H1 (cell line): Measurements from ENCODE around the gene MBTPS1. TPM values are rescaled to one million over a fixed set of nuclear protein-coding genes. Genes with fewer than 3 reads are reported as not detected.

Experiments
- CTCF ChIA-PET: fragments of 300-600 bp; sonication (Branson Sonifier 250); formaldehyde crosslinking; loops from one replicate; lab custom pipeline; 2021; ENCODE audit not compliant: partially characterized antibody; lab: Charles Lee
- POLR2A ChIA-PET: fragments of 300-600 bp; sonication (Branson Sonifier 250); formaldehyde crosslinking; loops from one replicate; lab custom pipeline; 2021; ENCODE audit warnings: inconsistent platforms; ENCODE audit not compliant: partially characterized antibody; lab: Charles Lee
- DNase-seq, 2 experiments: peaks; one replicate each; pipeline versions ENCODE4 v3.0.0 to v3.0.0-alpha.2; 2010 to 2022; ENCODE audit warnings: low spot score in 2 of 2, low read depth in 1 of 2, mixed read lengths in 1 of 2
- FAIRE-seq: peaks from 2 replicates; lab custom pipeline; 2011; peaks lifted over from hg19 to GRCh38; lab: Jason Lieb, UNC
- H2AFZ ChIP-seq: 2 replicates; pipeline ENCODE4 v1.8.1; 2012; ENCODE audit warnings: low read length, inconsistent platforms
- H2AK5ac ChIP-seq: 2 replicates; pipeline ENCODE4 v1.6.1; 2013; ENCODE audit warnings: low read depth, low read length
- H2BK120ac ChIP-seq: replicated peaks from 2 replicates; pipeline ENCODE3; 2013; ENCODE audit warnings: low read depth, low read length, inconsistent platforms
- H2BK12ac ChIP-seq: 2 replicates; pipeline ENCODE4 v1.6.1; 2013; ENCODE audit warnings: low read depth, low read length
- H2BK15ac ChIP-seq: 2 replicates; pipeline ENCODE4 v1.6.1; 2013; ENCODE audit warnings: low read length
- H2BK20ac ChIP-seq: 2 replicates; pipeline ENCODE4 v1.6.1; 2013; ENCODE audit warnings: low read length
- H2BK5ac ChIP-seq: 2 replicates; pipeline ENCODE4 v1.6.1; 2013; ENCODE audit warnings: low read depth, low read length
- H3K14ac ChIP-seq: 2 replicates; pipeline ENCODE4 v1.6.1; 2013; ENCODE audit warnings: inconsistent platforms; ENCODE audit not compliant: insufficient read length
- H3K18ac ChIP-seq: 2 replicates; pipeline ENCODE4 v1.6.1; 2013; ENCODE audit warnings: low read length; ENCODE audit errors: extremely low read depth
- H3K23ac ChIP-seq: 2 replicates; pipeline ENCODE4 v1.6.1; 2013; ENCODE audit warnings: inconsistent platforms; ENCODE audit not compliant: insufficient read length
- H3K23me2 ChIP-seq: 2 replicates; pipeline ENCODE4 v1.6.1; 2013; ENCODE audit warnings: low read depth, low read length
- H3K27ac ChIP-seq: 2 replicates; pipeline ENCODE4 v1.6.1; 2011; ENCODE audit warnings: low read depth, low read length, inconsistent platforms
- H3K27me3 ChIP-seq, 4 experiments: replicated peaks in 1 of 4; 1 replicate in 1 of 4; 2 replicates in 3 of 4; pipeline versions ENCODE4 v1.6.1 to v1.8.1; 2011 to 2013; ENCODE audit warnings: low read length in 3 of 4, mild to moderate bottlenecking in 3 of 4, inconsistent platforms in 2 of 4, mixed read lengths in 2 of 4, moderate library complexity in 1 of 4; ENCODE audit not compliant: control insufficient read depth in 3 of 4, insufficient read depth in 3 of 4; ENCODE audit errors: extremely low read depth in 1 of 4
- H3K36me3 ChIP-seq, 4 experiments: 2 replicates each; pipeline versions ENCODE4 v1.6.1 to v1.8.1; 2011 to 2013; ENCODE audit warnings: mild to moderate bottlenecking in 4 of 4, low read length in 3 of 4, moderate library complexity in 2 of 4, control low read depth in 1 of 4, inconsistent platforms in 1 of 4; ENCODE audit not compliant: insufficient read depth in 4 of 4, control insufficient read depth in 2 of 4
- H3K4ac ChIP-seq: replicated peaks from 2 replicates; pipeline ENCODE3; 2013; ENCODE audit warnings: low read length, low read depth, mixed read lengths, inconsistent platforms; ENCODE audit not compliant: insufficient read length
- H3K4me1 ChIP-seq, 4 experiments: replicated peaks in 1 of 4; 1 replicate in 1 of 4; 2 replicates in 3 of 4; pipeline versions ENCODE4 v1.6.1 to v1.8.1; 2011 to 2013; ENCODE audit warnings: low read length in 3 of 4, inconsistent platforms in 2 of 4, mixed read lengths in 1 of 4; ENCODE audit not compliant: insufficient read depth in 4 of 4, control insufficient read depth in 3 of 4
- H3K4me2 ChIP-seq, 2 experiments: 2 replicates each; pipeline versions ENCODE4 v1.6.1 to v1.8.1; 2011 to 2013; ENCODE audit warnings: low read depth in 2 of 2, low read length in 2 of 2, control low read depth in 1 of 2, inconsistent platforms in 1 of 2, mild to moderate bottlenecking in 1 of 2; ENCODE audit not compliant: insufficient read depth in 1 of 2
- H3K4me3 ChIP-seq, 4 experiments: fragments of 200-600, 300-600 bp in 1 of 4; sonication (generic), shearing (Covaris generic), sonication (Bioruptor Twin) in 1 of 4; 2 replicates each; pipeline versions ENCODE4 v1.5.1 to v1.8.1; 2011 to 2016; ENCODE audit warnings: low read length in 4 of 4, low read depth in 3 of 4, control low read depth in 2 of 4, inconsistent platforms in 2 of 4, mild to moderate bottlenecking in 2 of 4, mixed read lengths in 1 of 4, moderate library complexity in 1 of 4; ENCODE audit not compliant: insufficient read depth in 2 of 4; ENCODE audit errors: extremely low read depth in 1 of 4
- H3K56ac ChIP-seq: replicated peaks from 2 replicates; pipeline ENCODE3; 2013; ENCODE audit warnings: low read depth, mild to moderate bottlenecking, mixed read lengths, low read length, inconsistent platforms; ENCODE audit not compliant: insufficient read length
- H3K79me1 ChIP-seq: 2 replicates; pipeline ENCODE4 v1.6.1; 2013; ENCODE audit warnings: low read depth, low read length, control low read depth
- H3K79me2 ChIP-seq, 2 experiments: 2 replicates each; pipeline versions ENCODE4 v1.6.1 to v1.8.1; 2012 to 2013; ENCODE audit warnings: low read length in 2 of 2, mild to moderate bottlenecking in 2 of 2, inconsistent platforms in 1 of 2; ENCODE audit not compliant: insufficient read depth in 2 of 2, control insufficient read depth in 1 of 2
- H3K9ac ChIP-seq, 4 experiments: replicated peaks in 1 of 4; 1 replicate in 1 of 4; 2 replicates in 3 of 4; pipeline versions ENCODE4 v1.6.1 to v1.8.1; 2011 to 2013; ENCODE audit warnings: low read depth in 3 of 4, low read length in 3 of 4, control low read depth in 2 of 4, mild to moderate bottlenecking in 2 of 4, moderate library complexity in 2 of 4, inconsistent platforms in 1 of 4; ENCODE audit errors: extremely low read depth in 1 of 4
- H3K9me3 ChIP-seq, 2 experiments: 2 replicates each; pipeline versions ENCODE4 v1.6.1 to v1.8.1; 2012 to 2013; ENCODE audit warnings: mild to moderate bottlenecking in 2 of 2, moderate library complexity in 2 of 2, control low read depth in 1 of 2, inconsistent platforms in 1 of 2, low read depth in 1 of 2, low read length in 1 of 2, mixed read lengths in 1 of 2; ENCODE audit not compliant: insufficient read depth in 2 of 2
- H4K20me1 ChIP-seq, 2 experiments: replicated peaks in 1 of 2; 2 replicates each; pipeline versions ENCODE3 to v1.8.1; 2011 to 2013; ENCODE audit warnings: inconsistent platforms in 2 of 2, low read length in 2 of 2, mild to moderate bottlenecking in 1 of 2; ENCODE audit not compliant: insufficient read depth in 2 of 2, control insufficient read depth in 1 of 2
- H4K5ac ChIP-seq: 2 replicates; pipeline ENCODE4 v1.6.1; 2013; ENCODE audit warnings: low read length, low read depth, mixed read lengths, inconsistent platforms; ENCODE audit not compliant: insufficient read length
- H4K8ac ChIP-seq: 2 replicates; pipeline ENCODE4 v1.8.0; 2013; ENCODE audit warnings: mild to moderate bottlenecking, moderate library complexity, low read length, inconsistent platforms; ENCODE audit not compliant: insufficient read depth; ENCODE audit errors: extremely low read depth
- H4K91ac ChIP-seq: replicated peaks from 2 replicates; pipeline ENCODE3; 2013; ENCODE audit warnings: low read length, mixed read lengths, inconsistent platforms; ENCODE audit not compliant: insufficient read length
- ASH2L ChIP-seq: fragments of 200-600, 300-600 bp; sonication (generic); IDR thresholded peaks from one replicate; pipeline ENCODE4 v1.7.1; 2017; ENCODE audit warnings: low read length
- ATF2 ChIP-seq: IDR thresholded peaks from 2 replicates; pipeline ENCODE4 v1.6.1; 2012; ENCODE audit warnings: low read length, inconsistent platforms
- CBX5 ChIP-seq: fragments of 300-800, 300-1000 bp; sonication (generic); IDR thresholded peaks from 2 replicates; pipeline ENCODE4 v1.7.1; 2016; ENCODE audit warnings: antibody characterized with exemption, low read length, low read depth
- CEBPB ChIP-seq: IDR thresholded peaks from 2 replicates; pipeline ENCODE4 v1.6.1; 2012; ENCODE audit warnings: low read depth, low read length
- GTF2F1 ChIP-seq: IDR thresholded peaks from 2 replicates; pipeline ENCODE4 v1.6.1; 2012; ENCODE audit warnings: low read depth, low read length, improper control_type of control experiment, borderline replicate concordance
- KDM4A ChIP-seq: IDR thresholded peaks from one replicate; pipeline ENCODE4 v1.7.1; 2012; ENCODE audit warnings: low read depth, mild to moderate bottlenecking, moderate library complexity, low read length, inconsistent platforms; ENCODE audit not compliant: severe bottlenecking
- KDM5A ChIP-seq: fragments of 200-600 bp; IDR thresholded peaks from 2 replicates; pipeline ENCODE4 v1.7.1; 2012; ENCODE audit warnings: mild to moderate bottlenecking, low read length, inconsistent platforms, mixed read lengths
- NRF1 ChIP-seq: IDR thresholded peaks from 2 replicates; pipeline ENCODE4 v1.6.1; 2011; ENCODE audit warnings: mild to moderate bottlenecking, low read depth, low read length, improper control_type of control experiment
- POLR2A ChIP-seq, 2 experiments: IDR thresholded peaks; 1 replicate in 1 of 2; 2 replicates in 1 of 2; pipeline ENCODE4 v1.6.1; 2011; ENCODE audit warnings: low read depth in 2 of 2, low read length in 2 of 2, mild to moderate bottlenecking in 2 of 2; ENCODE audit errors: control extremely low read depth in 1 of 2
- POLR2AphosphoS5 ChIP-seq: IDR thresholded peaks from 2 replicates; pipeline ENCODE4 v1.6.1; 2011; ENCODE audit warnings: low read depth, low read length
- RNF2 ChIP-seq: fragments of 200-900, 300-1000 bp; sonication (generic); IDR thresholded peaks from 2 replicates; pipeline ENCODE4 v1.7.1; 2016; ENCODE audit warnings: borderline replicate concordance, low read depth, mild to moderate bottlenecking, antibody characterized with exemption, low read length; ENCODE audit not compliant: poor library complexity, severe bottlenecking; ENCODE audit errors: missing control alignments
- SAP30 ChIP-seq: fragments of 300-600 bp; sonication (generic); IDR thresholded peaks from 2 replicates; pipeline ENCODE4 v1.7.1; 2012; ENCODE audit warnings: low read length, moderate library complexity, mild to moderate bottlenecking, inconsistent platforms; ENCODE audit not compliant: insufficient read depth, insufficient replicate concordance
- SP1 ChIP-seq: IDR thresholded peaks from 2 replicates; pipeline ENCODE4 v1.6.1; 2011; ENCODE audit warnings: low read depth, low read length
- WGBS, 2 experiments: shearing (Covaris generic) in 1 of 2; methylation state at CpG; one replicate each; pipeline versions ENCODE4 v1.1.6 to v1.1.7; 2013 to 2015; ENCODE audit warnings: low lambda C conversion rate in 2 of 2, mixed read lengths in 2 of 2, inconsistent platforms in 1 of 2, low coverage in 1 of 2, missing lambda C conversion rate in 1 of 2; ENCODE audit not compliant: insufficient replicate concordance in 2 of 2, insufficient coverage in 1 of 2, insufficient read length in 1 of 2; ENCODE audit errors: extremely low coverage in 1 of 2, missing lambda C conversion rate in 1 of 2; 5-methylcytosine and 5-hydroxymethylcytosine counted together
- polyA plus RNA-seq, 7 experiments: library from polyadenylated mRNA; depleted of rRNA in 3 of 7; stranded (reverse) in 5 of 7; unstranded in 2 of 7; fragments of >200 nt in 5 of 7; fragments of 200-250 nt in 2 of 7; gene quantifications; 1 replicate in 5 of 7; 2 replicates in 1 of 7; 4 replicates in 1 of 7; pipeline versions ENCODE4 v1.2.1 to v1.2.3, GENCODE V29; 2011 to 2013; ENCODE audit warnings: missing spikeins in 2 of 7, mixed read lengths in 2 of 7
- total RNA-seq: library from RNA; stranded (reverse); fragmentation: NEBNext Ultra II Directional; extraction: Animal tissue kit (Norgen Biotek cat#: 25700); gene quantifications from 2 replicates; pipeline ENCODE4 v1.2.1, GENCODE V29; 2021

The MBTPS1 gene
- total and polyA plus RNA-seq, 2 of the 8 experiments (the other 6 are each of a cell fraction or from before 2014, with no cell fraction given) = 30.6 to 53.3 TPM

DNA sequence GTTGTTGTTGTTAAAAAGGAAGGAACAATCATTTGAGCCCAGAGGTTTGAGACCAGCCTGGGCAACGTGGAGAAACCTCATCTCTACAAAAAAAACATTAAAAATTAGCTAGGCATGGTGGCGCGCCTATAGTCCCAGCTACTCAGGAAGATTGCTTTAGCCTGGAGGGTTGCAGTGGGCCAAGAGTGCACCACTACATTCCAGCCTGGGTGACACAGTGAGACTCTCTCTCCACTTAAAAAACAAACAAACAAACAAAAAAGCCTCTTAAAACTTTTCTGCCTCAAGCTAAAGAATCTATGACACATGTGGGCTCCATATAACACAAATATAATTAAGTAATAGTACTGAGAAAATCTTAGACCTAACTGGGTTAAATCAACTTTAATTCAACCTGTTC is 12.5 kb downstream of the MBTPS1 start:
- H3K23ac ChIP-seq = no peak overlapping the region
- H3K79me2 ChIP-seq = peaks cover 0 to 76% of the 10 kb centered on the region in 2 experiments; a peak in 2 of 4 replicates
- no peaks in the 10 kb centered on the region for H3K23me2 ChIP-seq
- no peak overlapping the region for H3K4me3 ChIP-seq
- H3K27me3 ChIP-seq = peaks cover 0 to 1% (median 0%) of the 10 kb centered on the region in 4 experiments; a peak in 1 of 7 replicates
- no peak overlapping the region for H2AFZ ChIP-seq
- no peak overlapping the region for H3K27ac ChIP-seq
- no peak overlapping the region for H4K8ac ChIP-seq
- peaks cover 10 to 17% of the 10 kb centered on the region in 2 experiments for H4K20me1 ChIP-seq
- H4K91ac ChIP-seq = no peak overlapping the region
- POLR2A ChIA-PET = interaction anchor here (1.8 kb wide), 1 partner anchor 12 kb away, joined by 6 read pairs; the partner anchor contains the start of gene MBTPS1
- no peak overlapping the region for H4K5ac ChIP-seq
- CTCF ChIA-PET = interaction anchor here (1.1 to 5.1 kb wide), 2 partner anchors 18 to 37 kb away, joined by 3 to 27 read pairs; no protein-coding TSS in a partner anchor
- WGBS, 2 experiments = 88% methylated on average over 3 of the region's 3 CpGs; no CpG with 5 or more reads in 1 of the 2 experiments
- H3K18ac ChIP-seq = no peak overlapping the region
- DNase-seq (no peak), FAIRE-seq (no peak)
- no peak overlapping the region for H3K4me2 ChIP-seq
- no peak overlapping the region for H2BK5ac ChIP-seq
- H2BK15ac ChIP-seq = no peak overlapping the region
- H2BK12ac ChIP-seq = no peak overlapping the region
- no peak overlapping the region for H3K14ac ChIP-seq
- no peak overlapping the region for H2BK20ac ChIP-seq
- no peak overlapping the region for H2BK120ac ChIP-seq
- H3K36me3 ChIP-seq = peaks cover 0 to 6% (median 2%) of the 10 kb centered on the region in 4 experiments; a peak in 2 of 8 replicates
- H3K9ac ChIP-seq = no peak overlapping the region
- no peak overlapping the region for H3K4ac ChIP-seq
- H3K56ac ChIP-seq = no peak overlapping the region
- H2AK5ac ChIP-seq = no peak overlapping the region
- H3K9me3 ChIP-seq = no peaks in the 10 kb centered on the region
- peaks cover 8% of the 10 kb centered on the region; the same call in 1 of the 2 replicates for H3K79me1 ChIP-seq
- H3K4me1 ChIP-seq = no peaks in the 10 kb centered on the region
- TF ChIP-seq KDM4A (no peak), POLR2AphosphoS5 (no peak), KDM5A (no peak), ASH2L (no peak), GTF2F1 (no peak), CEBPB (no peak), CBX5 (no peak), NRF1 (no peak), SAP30 (no peak), ATF2 (no peak), RNF2 (no peak), POLR2A (IDR thresholded peaks at IDR 0.05; ENCODE audit: control extremely low read depth in 1 of 2, low read depth in 2 of 2, low read length in 2 of 2) (no peak), SP1 (no peak)
